HG03066 (cell line): Measurements from ENCODE around the gene ST6GALNAC2.
"Not testable (repeated sequence)": the region's sequence is repeated elsewhere in the genome, so short reads cannot be mapped to it uniquely, and the experiment has no call there.

Experiments used
- ATAC-seq: cut with Tn5 transposase; IDR thresholded peaks from one replicate; pipeline ENCODE4 v1.9.1; 2021; ENCODE audit warnings: low read depth; ENCODE audit not compliant: unreplicated experiment

ST6GALNAC2 gene

GRCh38 chr17:76585649-76586593 lies at the start of gene ST6GALNAC2:
TSS of gene ST6GALNAC2 (minus strand) at chr17:76585860. CDS start at chr17:76585808, 52 bp downstream.
- no peak for ATAC-seq

- no peak for ATAC-seq
Measured at GRCh38 chr17:76635039-76635438, 49.4 kb upstream of the ST6GALNAC2 start.

DNA sequence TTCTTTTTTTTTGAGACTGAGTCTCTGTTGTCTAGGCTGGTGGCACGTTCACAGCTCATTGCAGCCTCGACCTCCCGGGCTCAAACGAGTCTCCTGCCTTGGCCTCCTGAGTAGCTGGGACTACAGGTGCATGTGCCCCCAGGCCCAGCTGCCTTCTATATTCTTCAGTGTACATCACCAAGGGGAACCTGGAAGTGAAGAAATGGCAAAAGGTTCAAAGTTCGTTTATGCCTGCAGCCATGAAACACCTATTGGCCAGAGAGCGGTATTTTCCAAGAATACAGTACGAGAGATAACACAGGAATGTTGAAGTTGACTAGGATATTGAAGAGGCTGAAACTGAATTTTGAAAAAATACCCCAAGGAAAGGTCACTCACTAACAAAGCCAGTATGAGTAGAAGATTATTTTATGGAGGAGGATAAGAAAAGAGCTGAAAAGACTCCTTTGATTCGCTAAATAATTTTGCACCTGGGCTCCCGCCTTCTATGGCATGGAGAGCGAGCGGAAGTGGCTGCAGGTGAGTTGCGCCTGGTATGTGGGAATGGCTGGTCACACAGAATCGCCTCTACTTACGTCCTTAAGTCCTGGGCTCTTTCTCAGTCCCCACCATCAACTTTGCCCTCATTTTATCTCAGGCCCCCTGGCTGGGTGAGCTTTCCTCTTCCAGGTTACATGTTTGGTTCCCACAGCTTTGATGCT lies 48.1 kb upstream of the ST6GALNAC2 start:
- no peak for ATAC-seq

DNA sequence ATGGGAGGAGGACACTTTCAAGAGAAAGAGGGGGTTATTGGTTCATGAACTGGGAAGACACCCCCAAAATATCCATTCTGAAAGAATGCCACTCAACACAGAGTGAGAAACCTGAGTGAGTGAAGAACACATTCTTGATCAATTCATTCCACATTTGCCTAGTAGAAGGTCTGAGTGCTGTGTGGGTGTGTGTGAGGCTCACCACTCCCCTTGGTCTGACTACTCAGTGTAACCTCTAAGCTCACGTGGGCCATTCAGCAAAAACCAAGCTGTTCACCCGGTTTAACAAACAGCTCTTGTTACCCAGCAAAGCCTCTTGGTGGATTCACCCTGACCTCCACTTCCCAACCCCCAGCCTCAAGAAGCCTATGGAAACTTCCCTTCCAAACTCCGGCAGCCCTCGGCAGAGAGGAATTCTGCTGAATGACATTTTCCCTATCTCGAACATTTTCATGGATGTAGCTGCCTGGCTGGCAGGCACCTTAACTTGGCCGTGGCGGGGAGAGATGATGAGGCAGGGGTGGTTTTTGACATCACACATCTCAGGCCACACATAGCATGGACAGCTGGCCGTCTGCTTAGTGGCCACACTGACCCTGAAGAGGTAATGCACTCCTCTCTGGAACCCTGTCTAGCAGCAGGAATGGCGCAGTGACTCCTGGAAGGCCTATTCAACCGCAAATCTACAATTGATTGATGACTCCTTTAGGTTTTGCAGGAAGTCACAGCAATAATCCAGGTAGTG lies 46.3 kb upstream of the ST6GALNAC2 start:
- no peak for ATAC-seq

- ATAC-seq, result no peak
Measured at GRCh38 chr17:76630151-76630550, 44.5 kb upstream of the ST6GALNAC2 start.

GRCh38 chr17:76627510-76627909 lies 41.9 kb upstream of the ST6GALNAC2 start:
- ATAC-seq, result no peak

DNA sequence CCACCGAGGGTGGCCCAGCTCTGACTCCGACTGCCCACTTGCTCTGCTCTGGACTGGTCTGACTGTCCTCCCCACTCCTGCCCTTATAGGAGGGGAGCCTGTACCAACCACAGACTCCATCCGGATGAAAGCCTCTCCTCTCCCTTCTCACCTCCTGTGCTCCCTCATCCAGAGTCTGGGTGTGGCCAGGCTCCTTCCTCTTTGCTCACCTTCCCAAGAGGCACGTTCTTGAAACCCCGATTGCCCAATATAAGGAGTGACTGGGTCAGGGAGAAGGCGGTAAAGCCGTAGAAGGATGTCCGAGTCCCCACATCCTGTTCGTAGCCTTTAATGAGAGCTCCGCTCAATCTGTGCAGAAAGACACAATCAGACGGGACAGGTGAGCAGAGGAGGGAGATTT lies 40.8 kb upstream of the ST6GALNAC2 start:
- ATAC-seq, result no peak

- no peak for ATAC-seq
Measured at GRCh38 chr17:76625496-76625895, 39.8 kb upstream of the ST6GALNAC2 start.

DNA sequence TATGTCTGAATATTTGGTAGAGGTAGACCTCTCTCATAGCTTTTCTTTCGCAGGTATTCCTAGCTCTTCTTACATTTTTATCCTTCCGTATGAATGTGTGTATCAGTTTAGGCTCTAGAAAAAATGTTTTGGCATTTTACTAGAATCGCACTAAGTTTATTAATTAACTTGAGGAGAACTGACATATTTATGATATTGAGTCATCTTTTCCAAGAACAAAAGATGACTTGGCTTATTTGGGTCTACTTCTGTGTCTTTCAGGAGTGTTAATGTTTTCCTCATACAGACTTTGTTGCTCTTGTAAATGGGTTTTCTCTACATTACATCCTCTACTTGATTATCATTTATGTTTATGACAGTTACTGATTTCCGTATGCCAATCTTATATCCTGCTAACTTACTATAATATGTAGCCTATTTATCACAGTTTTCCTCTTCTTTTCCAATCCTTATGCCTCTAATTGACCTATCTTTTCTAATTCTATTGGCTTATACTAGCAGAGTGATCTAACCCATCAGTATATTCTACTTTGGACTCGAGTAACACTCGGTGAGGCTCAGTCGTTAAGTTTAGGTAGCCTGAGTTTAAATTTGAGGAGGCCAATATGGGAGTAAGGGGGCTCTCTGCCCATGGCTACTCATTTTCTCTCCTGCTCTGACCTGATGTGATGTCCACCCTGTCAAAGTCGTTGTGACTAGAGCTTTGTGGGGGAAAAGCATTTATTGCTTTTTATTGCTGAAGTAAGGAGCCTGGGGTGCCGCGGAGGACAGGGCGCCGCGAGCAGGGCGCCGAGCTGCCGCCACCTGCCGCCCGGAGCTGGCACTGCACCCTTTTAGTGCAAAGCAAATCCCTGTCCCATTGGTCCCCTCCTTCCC lies 37.8 kb upstream of the ST6GALNAC2 start:
- ATAC-seq, result no peak

DNA sequence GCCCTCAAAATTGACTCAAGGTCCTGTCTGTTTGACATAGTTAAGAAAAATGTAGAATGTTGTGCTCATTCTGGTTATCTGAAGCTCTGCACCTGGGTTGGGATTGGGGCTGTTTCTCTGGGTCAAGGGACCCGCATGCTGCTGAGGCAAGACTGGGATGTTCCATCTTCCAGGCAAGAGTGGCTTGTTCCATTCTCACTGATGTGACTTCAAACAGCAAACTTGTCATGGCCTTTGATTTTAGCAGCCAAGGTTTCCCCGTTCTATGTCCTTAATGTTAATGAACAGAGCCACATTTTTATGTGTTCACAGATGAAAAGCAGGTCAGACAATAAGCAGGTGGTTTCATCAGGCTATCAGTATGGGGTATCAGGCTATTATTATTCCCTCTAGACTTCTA lies 32.2 kb upstream of the ST6GALNAC2 start:
- no peak for ATAC-seq

GRCh38 chr17:76614912-76615617 lies 29.4 kb upstream of the ST6GALNAC2 start:
- no peak for ATAC-seq

GRCh38 chr17:76614064-76614759 lies 28.6 kb upstream of the ST6GALNAC2 start:
- not testable (repeated sequence) for ATAC-seq

DNA sequence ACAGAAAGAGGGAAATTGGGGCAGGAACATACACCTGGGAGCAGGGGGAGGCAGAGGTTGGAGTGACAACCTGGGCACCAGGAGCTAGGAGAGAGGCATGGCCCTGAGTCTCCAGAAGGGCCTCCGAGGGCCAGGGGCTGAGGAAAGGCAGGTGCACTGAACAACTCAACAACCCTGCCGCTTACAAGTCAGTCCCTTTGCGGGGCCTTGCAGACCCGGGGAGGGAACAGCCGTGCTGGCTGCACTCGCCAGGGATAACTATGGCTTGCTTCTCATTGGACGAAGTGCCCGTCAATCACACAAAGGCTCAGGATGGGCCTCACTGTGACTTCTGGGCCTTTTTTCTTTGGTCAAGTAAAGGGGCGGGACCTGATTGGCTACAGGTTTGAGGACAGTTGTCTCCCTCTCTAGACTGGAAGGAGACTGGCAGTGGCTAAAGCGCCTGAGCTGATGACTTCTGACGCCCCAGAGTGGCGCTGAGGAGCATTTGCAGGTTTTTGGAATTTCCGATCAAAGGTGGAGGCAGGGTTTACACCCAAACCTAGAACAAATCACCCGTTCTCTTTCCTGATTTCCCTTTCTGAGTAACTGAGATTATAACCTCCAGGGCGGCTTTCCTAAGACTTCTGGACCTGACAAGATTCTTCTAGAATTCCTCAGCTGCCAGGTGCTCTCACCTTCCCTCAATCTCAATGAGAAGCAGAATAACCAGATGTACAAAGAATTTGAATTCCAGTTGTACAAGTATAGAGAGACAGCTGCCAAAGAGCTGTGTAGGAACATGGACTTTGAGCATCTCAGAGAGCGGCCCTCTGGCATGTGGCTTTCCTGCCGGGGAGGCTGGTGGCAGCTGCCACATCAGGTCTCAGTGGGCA lies 27.6 kb upstream of the ST6GALNAC2 start:
- ATAC-seq, result no peak

GRCh38 chr17:76612465-76612864 lies 26.8 kb upstream of the ST6GALNAC2 start:
- ATAC-seq, result no peak

GRCh38 chr17:76611758-76612157 lies 26.1 kb upstream of the ST6GALNAC2 start:
- no peak for ATAC-seq

DNA sequence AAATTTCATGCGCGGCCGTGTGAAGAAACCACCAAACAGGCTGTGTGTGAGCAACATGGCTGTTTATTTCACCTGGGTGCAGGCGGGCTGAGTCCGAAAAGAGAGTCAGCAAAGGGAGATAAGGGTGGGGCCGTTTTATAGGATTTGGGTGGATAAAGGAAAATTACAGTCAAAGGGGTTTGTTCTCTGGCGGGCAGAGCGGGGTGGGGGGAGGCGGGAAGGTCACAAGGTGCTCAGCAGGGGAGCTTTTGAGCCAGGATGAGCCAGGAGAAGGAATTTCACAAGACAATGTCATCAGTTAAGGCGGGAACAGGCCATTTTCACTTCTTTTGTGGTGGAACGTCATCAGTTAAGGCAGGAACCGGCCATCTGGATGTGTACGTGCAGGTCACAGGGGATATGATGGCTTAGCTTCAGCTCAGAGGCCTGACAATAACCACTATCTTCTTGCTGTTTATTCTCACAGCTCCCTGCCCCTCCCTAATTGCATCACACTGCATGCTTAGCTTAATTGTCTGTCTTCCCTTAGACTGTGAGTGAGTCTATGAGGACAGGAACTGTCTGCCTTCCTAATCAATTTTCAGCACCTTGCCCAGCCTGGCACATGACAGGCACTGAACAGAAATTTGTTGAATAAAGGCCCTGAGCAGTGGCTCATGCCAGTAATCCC lies 25.6 kb upstream of the ST6GALNAC2 start:
- ATAC-seq, result not testable (repeated sequence)

- ATAC-seq, result not testable (repeated sequence)
Measured at GRCh38 chr17:76606685-76607084, 21.0 kb upstream of the ST6GALNAC2 start.
